Activated naive CD4-positive, alpha-beta T cell treated with Interleukin-2 at 50 U/mL for 16 hours (primary cell): Measurements from ENCODE around the gene RAPGEF2.
"Not testable (repeated sequence)": the region's sequence is repeated elsewhere in the genome, so short reads cannot be mapped to it uniquely, and the experiment has no call there.

ENCODE experiments used
- DNase-seq: peaks from one replicate; pipeline ENCODE4 v3.0.0-alpha.2; 2020

The RAPGEF2 gene

GRCh38 chr4:159098482-159099127 lies 4.3 kb upstream of the RAPGEF2 start:
- DNase-seq = no peak

- no peak for DNase-seq
These were observed 774 bp upstream of the RAPGEF2 start for GRCh38 chr4:159101988-159102621.

GRCh38 chr4:159103384-159103990 lies 608 bp downstream of the RAPGEF2 start:
- peak; percentile 43 for DNase-seq

GRCh38 chr4:159104694-159105414 lies 2.0 kb downstream of the RAPGEF2 start:
- no peak for DNase-seq

GRCh38 chr4:159105761-159106243 lies 2.9 kb downstream of the RAPGEF2 start:
- peak; percentile 20 for DNase-seq

- DNase-seq = no peak
These were observed 3.8 kb downstream of the RAPGEF2 start for GRCh38 chr4:159106636-159107035.

GRCh38 chr4:159107203-159107925 lies 4.5 kb downstream of the RAPGEF2 start:
- no peak for DNase-seq

GRCh38 chr4:159108124-159108523 lies 5.2 kb downstream of the RAPGEF2 start:
- no peak for DNase-seq

- DNase-seq = no peak
These were observed 8.1 kb downstream of the RAPGEF2 start for GRCh38 chr4:159110961-159111360.

GRCh38 chr4:159111416-159111815 lies 8.5 kb downstream of the RAPGEF2 start:
- no peak for DNase-seq

- DNase-seq = not testable (repeated sequence)
These were observed 10.5 kb downstream of the RAPGEF2 start for GRCh38 chr4:159113366-159113765.

- not testable (repeated sequence) for DNase-seq
These were observed 13.2 kb downstream of the RAPGEF2 start for GRCh38 chr4:159116098-159116497.

GRCh38 chr4:159116693-159117092 lies 13.8 kb downstream of the RAPGEF2 start:
- not testable (repeated sequence) for DNase-seq

- DNase-seq = no peak
These were observed 14.7 kb downstream of the RAPGEF2 start for GRCh38 chr4:159117564-159117963.

- DNase-seq = no peak
These were observed 15.1 kb downstream of the RAPGEF2 start for GRCh38 chr4:159117968-159118367.

GRCh38 chr4:159121371-159121770 lies 18.5 kb downstream of the RAPGEF2 start:
- DNase-seq = no peak

GRCh38 chr4:159126716-159127115 lies 23.8 kb downstream of the RAPGEF2 start:
- no peak for DNase-seq

GRCh38 chr4:159127745-159128518 lies 25.1 kb downstream of the RAPGEF2 start:
- no peak for DNase-seq

- DNase-seq = no peak
These were observed 27.1 kb downstream of the RAPGEF2 start for GRCh38 chr4:159129814-159130550.

GRCh38 chr4:159131564-159131963 lies 28.7 kb downstream of the RAPGEF2 start:
- no peak for DNase-seq

- no peak for DNase-seq
These were observed 31.6 kb downstream of the RAPGEF2 start for GRCh38 chr4:159134429-159134828.
